Activated CD4-positive, alpha-beta T cell treated with anti-CD3 and anti-CD28 coated beads, Interleukin-2, amount 50 U/mL, for 1 hour (primary cell): Measurements from ENCODE around the gene ZCCHC7.
"Not testable (repeated sequence)": the region's sequence is repeated elsewhere in the genome, so short reads cannot be mapped to it uniquely, and the experiment has no call there.

ENCODE experiments used
- DNase-seq: peaks from one replicate; pipeline ENCODE4 v3.0.0-alpha.2; 2020

Gene ZCCHC7

DNA sequence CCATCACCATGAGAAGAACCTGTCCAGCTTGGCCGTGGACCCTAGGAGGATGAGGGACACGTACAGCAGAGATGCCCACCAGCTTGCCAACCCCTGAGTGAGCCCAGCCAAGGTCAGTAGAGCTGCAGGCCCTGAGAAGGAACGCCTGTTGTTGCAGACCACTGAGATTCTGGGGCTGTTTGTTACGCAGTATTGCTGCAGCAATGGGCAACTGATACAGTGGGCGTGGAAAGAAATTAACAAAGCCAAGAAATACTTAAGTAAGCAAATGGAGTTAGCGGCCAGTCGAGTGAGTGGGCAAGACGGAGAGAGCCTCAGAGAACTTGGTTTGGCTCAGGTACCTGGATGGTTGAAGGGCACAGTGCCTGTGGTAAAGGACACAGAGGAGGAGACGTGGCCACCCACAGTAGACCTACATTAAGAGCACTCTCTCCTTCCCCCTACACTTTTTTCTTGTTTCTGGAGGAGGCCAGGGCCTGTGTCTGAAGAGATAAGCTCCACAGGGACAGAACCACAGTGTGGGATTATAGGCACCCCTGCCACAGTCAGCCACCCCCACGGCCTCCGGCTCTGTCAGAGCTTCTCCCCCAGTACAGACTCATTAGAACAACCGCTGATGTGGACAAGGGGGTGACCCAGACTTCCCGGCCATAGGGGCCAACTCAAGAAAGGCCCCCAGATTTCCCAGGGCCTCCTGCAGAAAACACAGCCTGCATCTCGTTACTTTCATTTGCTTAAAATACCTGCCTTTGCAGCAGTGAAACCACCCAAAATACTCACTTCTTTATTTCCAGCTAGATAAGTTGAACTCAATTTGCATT is 262.0 kb downstream of the ZCCHC7 start:
- DNase-seq, result no peak

DNA sequence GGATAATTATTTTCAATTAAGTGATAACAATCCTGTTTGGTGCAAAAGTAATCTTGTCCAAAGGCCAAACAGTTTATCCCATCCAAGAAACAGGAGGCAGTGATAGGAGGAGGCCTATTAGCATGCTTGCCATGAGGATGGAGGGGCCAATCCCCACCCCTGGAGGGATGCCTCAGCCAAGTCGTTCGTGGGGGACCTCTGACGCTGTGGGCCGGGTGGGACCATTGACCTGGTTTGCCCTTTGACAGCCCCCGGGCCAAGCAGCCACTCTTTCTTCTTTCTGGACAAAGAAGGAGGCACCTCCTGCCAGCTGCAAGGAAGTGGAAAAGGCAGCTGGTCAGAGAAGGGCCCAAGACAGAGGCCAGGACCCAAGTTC is 262.6 kb downstream of the ZCCHC7 start:
- no peak for DNase-seq

DNA sequence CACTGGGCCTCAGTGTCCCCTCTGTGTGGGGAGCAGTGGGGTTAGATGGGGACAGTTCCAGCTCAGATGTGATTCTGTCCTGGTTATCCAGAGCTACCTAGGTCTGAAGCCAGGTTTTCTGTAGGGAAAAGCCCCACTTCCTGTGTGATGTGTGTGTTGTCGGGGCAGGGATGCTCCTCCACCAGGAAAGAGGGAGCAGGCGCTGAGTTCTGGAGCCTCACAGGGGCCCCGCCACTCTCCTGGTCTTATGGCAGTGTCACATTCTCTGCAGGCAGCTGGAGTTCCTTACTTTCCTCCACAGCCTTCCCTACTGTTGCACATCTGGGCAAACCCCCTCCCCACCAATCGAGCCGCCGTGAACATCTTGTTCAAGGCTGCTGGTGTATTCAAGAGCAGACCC is 263.0 kb downstream of the ZCCHC7 start:
- no peak for DNase-seq

DNA sequence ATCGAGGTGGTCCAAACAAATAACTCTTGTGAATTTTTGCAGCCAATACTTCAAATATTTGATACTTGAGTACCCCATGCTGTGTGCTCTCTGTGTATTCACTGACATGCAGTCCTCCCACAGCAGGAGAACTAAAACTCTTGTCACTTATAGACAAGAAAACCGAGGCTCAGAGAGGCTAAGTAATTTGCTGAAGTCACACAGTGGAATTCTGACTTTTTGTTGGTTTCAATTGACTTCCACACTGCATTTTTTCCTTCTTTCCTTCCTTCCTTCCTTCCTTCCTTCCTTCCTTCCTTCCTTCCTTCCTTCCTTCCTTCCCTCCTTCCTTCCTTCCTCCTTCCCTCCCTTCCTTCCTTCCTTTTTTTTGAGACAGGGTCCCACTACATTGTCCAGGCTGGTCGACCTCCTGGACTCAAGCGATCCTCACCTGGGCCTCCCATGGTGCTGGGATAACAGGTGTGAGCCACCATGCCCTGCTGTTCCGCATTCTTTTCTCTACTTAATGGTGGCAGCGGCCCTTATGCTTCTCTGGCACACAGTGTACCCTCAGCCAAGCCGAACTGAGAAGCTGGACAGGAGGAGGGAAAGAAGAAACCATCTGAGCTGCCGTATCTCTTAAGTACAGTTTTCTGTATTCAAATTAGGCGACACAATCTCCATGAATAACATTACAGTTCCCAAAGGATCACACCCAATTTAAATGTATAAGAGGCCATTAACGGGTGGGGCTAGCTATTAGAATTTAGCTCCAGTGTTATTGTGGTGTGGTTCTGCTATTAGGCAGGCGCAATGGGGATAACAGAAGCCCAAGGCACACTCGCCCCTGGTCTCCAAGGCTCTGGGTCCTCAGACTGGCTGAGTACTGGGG is 263.7 kb downstream of the ZCCHC7 start:
- DNase-seq, result no peak

DNA sequence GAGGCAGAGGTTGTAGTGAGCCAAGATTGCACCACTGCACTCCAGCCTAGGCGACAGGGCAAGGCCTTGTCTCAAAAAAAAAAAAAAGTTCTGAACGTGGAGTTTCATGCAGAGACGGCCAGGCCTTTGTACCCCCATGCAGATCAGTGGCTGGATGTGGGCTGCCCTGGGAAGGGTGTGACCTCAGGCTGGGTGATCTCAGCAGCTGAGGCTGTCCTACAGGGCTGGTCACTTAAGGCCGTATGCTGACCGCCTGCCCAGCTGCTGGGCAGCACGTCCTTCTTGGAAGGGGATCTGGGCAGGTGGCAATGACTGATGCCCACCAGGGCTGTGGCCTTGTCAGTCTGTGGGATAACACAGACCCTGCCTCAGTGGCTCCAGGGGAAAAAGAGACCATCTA is 264.9 kb downstream of the ZCCHC7 start:
- no peak for DNase-seq

DNA sequence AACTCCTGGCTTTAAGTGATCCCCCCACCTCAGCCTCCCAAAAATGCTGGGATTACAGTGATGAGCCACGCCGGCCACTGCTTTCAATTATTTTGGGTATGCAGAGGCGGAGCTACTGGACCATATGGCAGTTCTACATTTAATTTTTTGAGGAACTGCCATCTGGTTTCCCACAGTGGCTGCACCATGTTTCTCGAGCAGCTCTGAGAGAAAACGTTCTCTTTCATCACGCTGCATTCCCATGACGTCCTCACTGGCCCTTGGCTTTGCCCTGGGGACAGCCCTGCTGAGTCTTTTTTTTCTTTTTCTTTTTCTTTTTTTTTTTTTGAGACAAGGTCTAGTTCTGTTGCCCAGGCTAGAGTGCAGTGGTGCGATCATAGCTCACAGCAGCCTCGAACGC is 266.6 kb downstream of the ZCCHC7 start:
- DNase-seq, result no peak

DNA sequence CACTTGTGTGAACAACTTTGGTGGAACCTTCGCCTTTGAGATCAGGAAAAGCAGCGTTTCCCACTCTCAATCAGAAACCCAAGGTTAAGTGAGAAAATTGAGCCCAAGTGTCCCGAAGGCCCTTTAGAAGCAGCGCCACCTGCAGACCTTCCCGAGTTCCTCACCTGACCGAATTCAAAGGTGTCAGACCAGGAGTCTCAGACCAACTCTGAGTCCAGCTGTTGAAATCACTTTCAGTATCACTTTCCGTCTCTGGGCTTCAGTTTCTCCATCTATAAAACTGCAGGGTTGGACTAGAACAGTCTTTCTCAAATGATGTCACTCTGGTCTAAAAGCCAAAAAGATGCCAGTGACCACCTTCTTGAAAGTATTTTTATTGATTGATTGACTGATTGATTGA is 270.4 kb downstream of the ZCCHC7 start:
- DNase-seq, result peak; percentile 15

DNA sequence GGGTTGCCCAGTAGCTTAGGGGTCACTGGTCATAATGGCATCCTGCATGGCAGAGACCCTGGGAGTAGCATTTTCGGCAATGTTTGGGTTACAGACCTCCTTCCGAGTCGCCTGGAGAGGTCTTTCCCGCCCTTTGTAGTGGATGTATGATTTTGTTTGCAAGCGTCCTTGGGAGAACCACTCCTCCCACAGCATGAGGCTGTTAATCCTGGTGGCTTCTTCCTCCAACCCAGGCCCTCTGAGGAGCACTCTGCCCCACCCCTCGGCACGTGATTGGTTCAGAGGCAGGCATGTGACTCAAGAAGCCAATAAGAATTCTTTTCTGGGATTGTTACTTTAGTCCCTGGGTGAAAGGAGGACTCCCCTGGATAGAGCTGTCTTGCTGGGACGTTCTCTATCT is 271.9 kb downstream of the ZCCHC7 start:
- DNase-seq, result no peak

DNA sequence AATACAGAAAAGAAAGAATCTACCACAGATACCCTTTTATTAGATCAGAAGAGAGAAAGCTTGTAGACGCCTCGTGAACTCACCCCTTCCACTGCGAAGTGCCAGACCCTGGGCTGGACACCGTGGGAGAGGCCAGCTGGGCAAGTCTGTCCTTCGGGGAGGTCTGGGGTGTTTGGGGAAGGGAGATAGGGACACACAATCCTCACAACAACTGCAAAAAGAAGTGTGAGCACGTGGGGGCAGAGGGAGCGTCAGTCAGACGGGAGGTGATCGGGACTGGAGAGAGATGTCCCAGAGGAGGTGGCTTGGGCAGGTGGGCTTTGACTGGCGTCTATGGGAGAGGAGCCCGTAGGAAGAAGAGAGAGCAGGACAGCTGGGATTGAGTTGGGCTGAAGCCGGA is 274.9 kb downstream of the ZCCHC7 start:
- DNase-seq, result no peak

DNA sequence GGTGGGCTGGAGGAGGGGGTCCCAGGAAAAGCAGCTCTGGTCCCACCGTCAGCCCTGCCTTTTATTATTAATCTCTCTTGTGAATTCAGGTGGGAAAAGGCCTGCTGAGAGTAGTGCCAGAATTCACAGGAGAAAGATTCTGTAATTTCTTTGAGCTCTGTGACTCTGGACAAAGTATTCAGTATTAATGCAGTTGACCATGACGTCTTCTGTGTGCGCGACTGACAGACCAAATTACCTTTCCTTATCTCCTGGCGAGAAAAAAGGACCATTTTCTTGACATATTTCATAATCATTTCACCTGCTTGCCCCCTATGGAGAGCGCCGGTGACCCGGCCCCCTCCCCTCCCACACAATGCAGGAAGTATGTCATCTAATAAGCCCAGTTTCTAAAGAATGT is 275.3 kb downstream of the ZCCHC7 start:
- no peak for DNase-seq

DNA sequence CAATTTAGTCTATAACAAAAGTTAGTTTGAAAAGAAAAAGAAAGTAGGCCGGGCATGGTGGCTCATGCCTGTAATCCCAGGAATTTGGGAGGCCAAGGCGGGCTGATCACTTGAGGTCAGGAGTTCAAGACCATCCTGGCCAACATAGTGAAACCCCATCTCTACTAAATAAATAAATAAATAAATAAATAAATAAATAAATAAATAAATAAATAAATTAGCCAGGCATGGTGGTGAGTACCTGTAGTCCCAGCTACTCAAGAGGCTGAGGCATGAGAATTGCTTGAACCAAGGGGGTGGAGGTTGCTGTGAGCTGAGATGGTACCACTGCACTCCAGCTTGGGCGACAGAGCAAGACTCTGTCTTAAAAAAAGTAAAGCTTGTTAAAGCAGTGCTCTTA is 277.6 kb downstream of the ZCCHC7 start:
- DNase-seq, result not testable (repeated sequence)

DNA sequence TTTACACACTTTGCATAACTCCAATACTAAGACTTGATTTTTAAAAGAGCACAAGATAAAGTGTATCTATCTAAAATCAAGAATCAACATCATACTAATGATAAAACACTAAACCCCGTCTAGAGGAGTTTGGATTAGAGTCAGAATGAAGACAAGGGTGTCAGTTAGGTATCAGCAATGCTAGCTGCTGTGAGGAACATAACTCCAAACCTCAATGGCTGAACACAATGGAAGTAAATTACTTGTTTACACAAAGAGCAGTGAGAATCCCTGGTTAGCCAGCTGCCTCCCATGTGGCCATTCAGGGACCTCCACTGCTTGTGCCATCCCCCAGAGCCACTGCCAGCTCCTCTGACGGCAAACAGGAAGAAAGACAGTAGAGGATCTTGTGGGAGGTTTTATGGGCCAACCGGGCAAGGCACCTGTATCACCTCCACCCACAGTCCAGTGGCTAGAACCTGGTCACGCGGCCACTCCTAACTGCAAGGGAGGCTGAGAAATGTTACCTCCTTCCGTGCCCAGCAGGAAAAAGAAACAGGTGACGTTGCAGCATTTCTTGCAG is 278.2 kb downstream of the ZCCHC7 start:
- DNase-seq, result no peak

DNA sequence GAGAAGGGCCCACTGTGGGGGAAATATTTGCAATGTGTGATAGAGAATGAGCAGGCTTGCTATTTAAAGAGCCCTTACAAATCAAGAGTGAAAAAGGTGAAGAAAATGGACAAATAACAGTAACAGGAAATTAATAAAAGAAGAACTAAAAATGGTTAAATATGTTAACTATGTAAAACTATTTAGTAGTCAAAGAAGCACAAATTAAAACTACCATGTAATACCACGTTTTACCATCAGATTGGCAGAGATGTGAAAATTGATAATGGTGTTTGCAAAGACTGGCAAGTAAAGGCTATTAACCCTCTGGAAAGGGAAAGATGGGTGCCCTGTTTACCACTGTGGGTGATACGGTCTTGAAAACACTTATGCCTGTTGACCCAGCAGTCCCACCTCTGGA is 279.0 kb downstream of the ZCCHC7 start:
- no peak for DNase-seq

DNA sequence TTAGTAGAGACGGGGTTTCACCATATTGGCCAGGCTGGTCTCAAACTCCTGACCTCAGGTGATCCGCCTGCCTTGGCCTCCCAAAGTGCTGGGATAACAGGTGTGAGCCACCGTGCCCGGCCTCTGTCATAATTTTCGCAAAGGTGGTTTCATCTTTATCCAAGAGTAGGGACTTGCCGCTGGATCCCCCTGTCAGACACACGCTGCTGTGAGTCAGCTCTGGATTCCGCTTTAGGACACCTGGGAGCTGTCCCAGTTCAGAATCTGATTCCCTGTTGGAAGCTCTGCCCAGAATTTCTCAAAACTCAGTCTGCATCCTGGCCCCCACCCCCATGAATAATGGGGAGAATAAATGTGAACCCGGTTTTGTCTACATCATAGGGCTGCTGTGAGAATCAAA is 284.2 kb downstream of the ZCCHC7 start:
- DNase-seq, result no peak

DNA sequence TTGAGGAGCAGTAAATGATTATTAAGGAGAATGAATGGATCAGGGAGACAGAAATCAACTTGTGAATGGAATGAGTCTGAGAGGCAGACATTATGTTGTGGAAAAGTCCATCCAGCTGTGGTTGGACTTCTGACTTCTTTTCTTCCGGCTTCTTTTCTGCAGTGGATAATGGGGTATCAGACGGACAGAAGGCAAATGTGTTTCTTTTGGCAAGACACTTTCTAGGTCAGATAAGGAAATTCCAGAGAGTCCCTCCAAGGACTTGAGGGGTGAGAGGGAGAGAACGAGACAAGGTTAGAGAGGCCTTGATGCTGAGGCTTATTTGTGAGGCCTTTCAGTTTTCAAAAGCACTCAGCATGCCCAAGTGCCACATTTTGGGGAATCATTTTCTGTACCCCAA is 285.0 kb downstream of the ZCCHC7 start:
- DNase-seq, result no peak

DNA sequence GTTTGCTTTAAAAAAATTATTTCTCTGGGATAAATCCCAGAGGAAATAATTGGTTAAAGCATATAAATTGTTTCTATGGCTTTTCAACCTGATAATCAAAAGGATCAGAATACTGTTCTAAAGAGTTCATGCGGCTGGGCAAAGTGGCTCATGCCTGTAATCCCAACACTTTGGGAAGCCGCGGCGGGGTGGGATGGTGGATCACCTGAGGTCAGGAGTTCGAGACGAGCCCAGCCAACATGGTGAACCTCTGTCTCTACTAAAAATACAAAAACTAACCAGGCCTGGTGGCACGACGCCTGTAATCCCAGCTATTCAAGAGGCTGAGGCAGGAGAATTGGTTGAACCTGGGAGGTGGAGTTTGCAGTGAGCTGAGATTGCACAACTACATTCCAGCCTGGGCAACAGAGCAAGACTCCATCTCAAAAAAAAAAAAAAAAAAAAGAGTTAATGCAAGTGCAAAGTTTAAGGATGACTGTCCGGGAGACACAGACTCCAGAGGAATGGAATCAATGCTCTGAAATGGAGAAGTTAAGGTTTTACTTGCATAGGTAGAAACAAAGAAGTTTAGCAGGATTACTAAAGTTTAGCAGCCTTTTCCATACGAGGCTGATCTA is 285.5 kb downstream of the ZCCHC7 start:
- no peak for DNase-seq

DNA sequence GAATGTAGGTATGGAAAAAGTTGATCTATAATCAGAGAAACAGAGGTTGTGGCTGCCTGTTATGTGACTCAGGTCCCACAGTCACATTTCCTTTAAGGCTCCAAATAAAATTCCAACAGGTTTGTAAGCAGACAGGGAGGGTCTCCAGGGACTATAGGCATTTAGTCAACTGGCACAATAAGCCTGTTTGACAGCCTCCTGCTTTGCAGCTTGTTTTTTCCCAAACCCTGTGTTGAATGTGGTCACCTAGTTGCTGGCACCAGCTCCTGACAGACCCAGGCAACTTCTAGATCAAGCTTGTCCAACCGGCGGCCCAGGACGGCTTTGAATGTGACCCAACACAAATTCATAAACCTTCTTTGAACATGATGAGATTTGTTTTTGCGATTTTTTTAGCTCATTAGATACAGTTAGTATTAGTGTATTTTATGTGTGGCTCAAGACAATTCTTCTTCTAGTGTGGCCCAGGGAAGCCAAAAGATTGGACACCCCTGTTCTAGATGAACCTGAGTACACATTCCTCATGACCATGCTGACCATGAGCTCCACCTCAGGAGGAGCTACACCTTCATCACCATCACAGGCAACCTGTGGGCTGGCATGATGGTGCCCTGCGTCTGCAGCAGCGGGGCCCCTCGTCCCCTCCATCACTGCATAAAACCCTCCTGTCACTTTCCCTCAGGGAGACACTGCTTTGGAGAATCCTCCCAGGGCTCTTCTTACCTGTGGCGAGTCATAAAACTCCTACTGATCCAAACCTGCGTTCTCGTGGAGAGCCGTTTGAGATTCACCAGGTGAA is 286.4 kb downstream of the ZCCHC7 start:
- no peak for DNase-seq

DNA sequence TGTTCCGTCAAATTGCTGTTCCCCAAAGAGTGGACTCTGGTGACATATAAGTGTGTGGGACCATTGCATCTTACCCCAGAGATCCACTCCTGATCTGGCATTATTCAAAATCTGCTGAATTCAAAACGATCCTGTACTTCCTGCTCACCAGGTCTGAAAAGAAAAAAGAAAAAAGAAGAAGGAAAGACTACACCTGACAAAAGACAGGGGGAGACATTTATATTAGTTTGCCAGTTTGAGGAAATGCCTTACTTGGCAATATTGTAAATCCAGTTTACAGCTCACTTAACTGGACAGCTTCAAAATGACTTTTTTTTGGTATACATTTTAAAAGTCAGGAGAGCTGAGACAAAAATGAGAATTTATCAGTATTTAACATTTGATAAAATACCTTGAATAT is 287.1 kb downstream of the ZCCHC7 start:
- DNase-seq, result no peak
